ENCODE data around the gene MTCL3.

MTCL3 gene

GRCh38 chr6:127503022-127503421 is 16.1 kb downstream of the MTCL3 start:
- H3K4me3 Mint-ChIP-seq = no peak overlapping the region
- Histone ChIP-seq H3K4me1 (ENCODE audit: insufficient read depth, low read length) (no peaks in the 10 kb centered on the region), H3K9me3 (ENCODE audit: control insufficient read depth in 1 of 2, insufficient read depth in 1 of 2, low read length in 2 of 2) (no peaks in the 10 kb centered on the region), H3K4me3 (ENCODE audit: low read length) (no peak overlapping the region), H3K36me3 (ENCODE audit: insufficient read depth, low read length) (no peaks in the 10 kb centered on the region), H3K27me3 (ENCODE audit: control insufficient read depth in 1 of 2, insufficient read depth in 2 of 2, low read length in 2 of 2) (no peaks in the 10 kb centered on the region), H3K27ac (ENCODE audit: low read depth in 1 of 2, low read length in 2 of 2) (no peak overlapping the region)
- no peak for ATAC-seq (ENCODE audit: poor library complexity)
- ChIA-PET POLR2A (no interaction called here), CTCF (interaction anchor here (1.5 kb wide), 1 partner anchor 14 kb away, joined by 5 read pairs; no protein-coding TSS in a partner anchor)
- H3K27me3 Mint-ChIP-seq = no peaks in the 10 kb centered on the region
- H3K4me1 Mint-ChIP-seq (ENCODE audit: low read depth) = no peaks in the 10 kb centered on the region
- intact Hi-C loops (cut with DNase I, micrococcal nuclease) = no loop called here
- no peak overlapping the region for H3K27ac Mint-ChIP-seq
- no peak for DNase-seq
- TF ChIP-seq CTCF (IDR thresholded peaks at IDR 0.05) = no peak
- H3K9me3 Mint-ChIP-seq = no peaks in the 10 kb centered on the region
- H3K36me3 Mint-ChIP-seq (ENCODE audit: low read depth) = no peaks in the 10 kb centered on the region

GRCh38 chr6:127497410-127497809 is 21.7 kb downstream of the MTCL3 start:
- DNase-seq (no peak), ATAC-seq (ENCODE audit: poor library complexity) (no peak)
- TF ChIP-seq CTCF (IDR thresholded peaks at IDR 0.05) = no peak
- Mint-ChIP-seq H3K4me1 (ENCODE audit: low read depth) (no peaks in the 10 kb centered on the region), H3K36me3 (ENCODE audit: low read depth) (no peaks in the 10 kb centered on the region), H3K9me3 (no peaks in the 10 kb centered on the region), H3K4me3 (no peak overlapping the region), H3K27ac (no peak overlapping the region), H3K27me3 (no peaks in the 10 kb centered on the region)
- intact Hi-C loops (cut with DNase I, micrococcal nuclease) = no loop called here
- Histone ChIP-seq H3K4me3 (ENCODE audit: low read length) (no peak overlapping the region), H3K27me3 (ENCODE audit: control insufficient read depth in 1 of 2, insufficient read depth in 2 of 2, low read length in 2 of 2) (no peaks in the 10 kb centered on the region), H3K27ac (ENCODE audit: low read depth in 1 of 2, low read length in 2 of 2) (no peak overlapping the region), H3K4me1 (ENCODE audit: insufficient read depth, low read length) (no peaks in the 10 kb centered on the region), H3K36me3 (ENCODE audit: insufficient read depth, low read length) (no peaks in the 10 kb centered on the region), H3K9me3 (ENCODE audit: control insufficient read depth in 1 of 2, insufficient read depth in 1 of 2, low read length in 2 of 2) (no peaks in the 10 kb centered on the region)
- CTCF ChIA-PET = interaction anchor here (1.7 kb wide), 1 partner anchor 19 kb away, joined by 4 read pairs; no protein-coding TSS in a partner anchor
- POLR2A ChIA-PET = no interaction called here

GRCh38 chr6:127496471-127496870 is 22.7 kb downstream of the MTCL3 start:
- no peaks in the 10 kb centered on the region for H3K4me1 ChIP-seq (ENCODE audit: insufficient read depth, low read length)
- ChIA-PET POLR2A (no interaction called here), CTCF (interaction anchor here (1.7 kb wide), 1 partner anchor 20 kb away, joined by 4 read pairs; no protein-coding TSS in a partner anchor)
- no peaks in the 10 kb centered on the region for H3K9me3 Mint-ChIP-seq
- TF ChIP-seq CTCF (IDR thresholded peaks at IDR 0.05) = no peak
- no peak overlapping the region for H3K27ac ChIP-seq (ENCODE audit: low read depth in 1 of 2, low read length in 2 of 2)
- ATAC-seq (ENCODE audit: poor library complexity) = no peak
- no peaks in the 10 kb centered on the region for H3K4me1 Mint-ChIP-seq (ENCODE audit: low read depth)
- H3K9me3 ChIP-seq (ENCODE audit: control insufficient read depth in 1 of 2, insufficient read depth in 1 of 2, low read length in 2 of 2) = no peaks in the 10 kb centered on the region
- H3K36me3 Mint-ChIP-seq (ENCODE audit: low read depth) = no peaks in the 10 kb centered on the region
- DNase-seq = no peak
- H3K27me3 Mint-ChIP-seq = no peaks in the 10 kb centered on the region
- no peak overlapping the region for H3K4me3 ChIP-seq (ENCODE audit: low read length)
- H3K36me3 ChIP-seq (ENCODE audit: insufficient read depth, low read length) = no peaks in the 10 kb centered on the region
- no peak overlapping the region for H3K4me3 Mint-ChIP-seq
- H3K27ac Mint-ChIP-seq = no peak overlapping the region
- intact Hi-C loops (cut with DNase I, micrococcal nuclease) = no loop called here
- H3K27me3 ChIP-seq (ENCODE audit: control insufficient read depth in 1 of 2, insufficient read depth in 2 of 2, low read length in 2 of 2) = no peaks in the 10 kb centered on the region

All from CD4-positive, alpha-beta T cell (primary cell).